Pancreas (tissue), 10 donors: ENCODE results near the gene OR9A2. TPM values are rescaled to one million over a fixed set of nuclear protein-coding genes. Genes with fewer than 3 reads are reported as not detected.

Source experiments
- ATAC-seq, 4 donors: fragments of 200-7000 bp; cut with Tn5 transposase; one replicate each; pipeline versions ENCODE4 v1.8.0 to v1.9.1; 2020; ENCODE audit warnings: mild to moderate bottlenecking in 4 of 4, moderate library complexity in 4 of 4
- DNase-seq, 6 donors: peaks; one replicate each; pipeline ENCODE4 v3.0.0-alpha.2; 2020
- FAIRE-seq: peaks from 2 replicates; lab custom pipeline; 2012; peaks lifted over from hg19 to GRCh38; lab: Jason Lieb, UNC
- H3K27ac ChIP-seq, 4 donors: fragments of 200-600 bp; sonication (generic); 1 replicate in 3 of 4; 2 replicates in 1 of 4; pipeline versions ENCODE4 v1.5.0 to v1.8.0; 2020
- H3K27me3 ChIP-seq, 4 donors: fragments of 200-600 bp; one replicate each; pipeline ENCODE4 v1.8.0; 2021
- H3K36me3 ChIP-seq, 3 donors: fragments of 200-600 bp; sonication (generic) in 1 of 3; one replicate each; pipeline versions ENCODE4 v1.5.0 to v1.8.0; 2020 to 2021
- H3K4me1 ChIP-seq, 3 donors: fragments of 200-600 bp; one replicate each; pipeline ENCODE4 v1.8.0; 2021
- H3K4me3 ChIP-seq, 4 donors: fragments of 200-600 bp; sonication (generic) in 2 of 4; one replicate each; pipeline versions ENCODE4 v1.5.0 to v1.8.0; 2020 to 2021
- H3K9me3 ChIP-seq, 4 donors: fragments of 200-600 bp; one replicate each; pipeline ENCODE4 v1.8.0; 2021
- WGBS, 2 donors: extraction: QIAGEN DNeasy Blood & Tissue Kit; methylation state at CpG; one replicate each; pipeline ENCODE4 v1.1.7; 2013; 5-methylcytosine and 5-hydroxymethylcytosine counted together
- intact Hi-C, 3 donors: fragments of 100-400 bp; cut with DNase I; formaldehyde crosslinking; loops; one replicate each; pipeline versions ENCODE4 v1.11.1 to v1.14.2; 2022
- polyA plus RNA-seq, 2 donors: library from polyadenylated mRNA; stranded (reverse); fragments of 200-250 nt; gene quantifications; one replicate each; pipeline ENCODE4 v1.2.3, GENCODE V29; 2013
- total RNA-seq, 6 donors: library from RNA; stranded (reverse); fragmentation: NEBNext Ultra II Directional in 4 of 6; extraction: Animal tissue kit (Norgen Biotek cat#: 25700) in 4 of 6; gene quantifications; one replicate each; pipeline versions ENCODE4 v1.2.1 to v1.2.4, GENCODE V29; 2021 to 2023
- TF ChIP-seq, protein P1 (sequence below), 4 donors: fragments of 200-600 bp; sonication (generic) in 3 of 4; IDR thresholded peaks; one replicate each; pipeline versions ENCODE4 v1.5.0 to v1.8.0; 2021; ENCODE audit warnings: antibody characterized with exemption in 4 of 4
- donor health status: healthy with polysubstance abuse.
- donor health status: DM: no; HTN: no; CAD: no; lungs with moderate emphysema.
- donor health status: DM: no; HTN: no; CAD: no.
- donor health status: control.
- donor health status: control.
- donor health status: Bipolar disorder and iron deficiency.
- donor health status: DM: yes; HTN: yes; CAD: no.
- donor health status: DM: no; HTN: no; CAD: no.
- donor health status: DM: no; HTN: no; CAD: no.
- donor health status: DM: yes; HTN: yes; CAD: no.

The OR9A2 gene
- total and polyA plus RNA-seq, 8 donors = not detected

GRCh38 chr7:143012001-143012400, 14.9 kb downstream of the OR9A2 start:
- no peaks in the 10 kb centered on the region for H3K36me3 ChIP-seq
- no peak overlapping the region for H3K27ac ChIP-seq
- H3K27me3 ChIP-seq = no peaks in the 10 kb centered on the region
- ATAC-seq (no peak), DNase-seq (no peak), FAIRE-seq (no peak)
- H3K4me1 ChIP-seq = no peaks in the 10 kb centered on the region
- TF ChIP-seq, protein P1, sequence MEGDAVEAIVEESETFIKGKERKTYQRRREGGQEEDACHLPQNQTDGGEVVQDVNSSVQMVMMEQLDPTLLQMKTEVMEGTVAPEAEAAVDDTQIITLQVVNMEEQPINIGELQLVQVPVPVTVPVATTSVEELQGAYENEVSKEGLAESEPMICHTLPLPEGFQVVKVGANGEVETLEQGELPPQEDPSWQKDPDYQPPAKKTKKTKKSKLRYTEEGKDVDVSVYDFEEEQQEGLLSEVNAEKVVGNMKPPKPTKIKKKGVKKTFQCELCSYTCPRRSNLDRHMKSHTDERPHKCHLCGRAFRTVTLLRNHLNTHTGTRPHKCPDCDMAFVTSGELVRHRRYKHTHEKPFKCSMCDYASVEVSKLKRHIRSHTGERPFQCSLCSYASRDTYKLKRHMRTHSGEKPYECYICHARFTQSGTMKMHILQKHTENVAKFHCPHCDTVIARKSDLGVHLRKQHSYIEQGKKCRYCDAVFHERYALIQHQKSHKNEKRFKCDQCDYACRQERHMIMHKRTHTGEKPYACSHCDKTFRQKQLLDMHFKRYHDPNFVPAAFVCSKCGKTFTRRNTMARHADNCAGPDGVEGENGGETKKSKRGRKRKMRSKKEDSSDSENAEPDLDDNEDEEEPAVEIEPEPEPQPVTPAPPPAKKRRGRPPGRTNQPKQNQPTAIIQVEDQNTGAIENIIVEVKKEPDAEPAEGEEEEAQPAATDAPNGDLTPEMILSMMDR (IDR thresholded peaks at IDR 0.05) = no peak
- intact Hi-C loops = loop anchor here in 2 of 3 donors (5.0 to 10.0 kb wide), 2 partner anchors 200 to 203 kb away; no protein-coding TSS in a partner anchor
- no peak overlapping the region for H3K4me3 ChIP-seq
- WGBS, 2 donors = 80 to 82% methylated on average over 7 of the region's 7 CpGs
- no peaks in the 10 kb centered on the region for H3K9me3 ChIP-seq

DNA sequence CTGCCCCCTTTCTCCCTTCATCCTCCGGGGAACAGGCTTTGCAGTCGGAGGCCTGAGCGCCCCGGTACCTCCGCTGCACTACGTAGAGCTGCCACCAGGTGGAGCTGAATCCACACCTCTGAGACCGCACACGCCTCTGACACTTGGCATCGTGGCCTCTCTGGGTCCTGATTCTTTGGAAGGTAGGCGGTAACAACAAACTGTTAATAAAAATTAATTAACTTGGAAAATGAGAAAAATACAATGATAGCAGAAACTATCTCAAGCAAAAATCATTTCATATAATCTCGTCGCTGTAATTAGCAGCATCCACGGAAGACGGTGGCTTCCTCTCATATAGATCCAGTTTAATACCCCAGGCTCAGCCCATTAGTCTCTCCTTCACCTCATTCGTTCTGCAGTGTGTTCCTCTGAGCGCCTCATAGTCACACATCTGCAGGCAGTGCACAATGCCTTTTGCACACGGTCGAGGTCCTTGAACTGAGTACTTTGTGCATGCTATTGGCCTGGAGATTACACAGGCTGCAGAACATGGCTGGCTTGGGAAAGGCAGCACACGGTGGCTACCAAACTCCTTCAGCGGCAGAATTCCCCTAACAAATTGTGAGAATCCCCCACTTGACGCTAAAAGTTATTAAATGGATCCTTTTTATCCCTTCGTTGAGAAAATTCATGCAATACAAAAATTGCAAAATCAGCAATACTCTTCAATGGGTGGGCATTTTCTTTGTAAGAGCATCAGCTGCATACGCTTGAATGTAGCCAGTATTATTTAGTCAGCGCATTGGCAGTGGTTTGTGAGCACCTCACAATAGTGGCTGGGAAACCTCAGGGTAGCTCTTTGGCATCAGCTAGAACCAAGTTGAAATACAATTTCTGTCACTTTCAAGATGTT, 18.7 kb downstream of the OR9A2 start:
- H3K36me3 ChIP-seq = no peaks in the 10 kb centered on the region
- H3K27me3 ChIP-seq = no peaks in the 10 kb centered on the region
- TF ChIP-seq, protein P1 (IDR thresholded peaks at IDR 0.05) = peak; percentile 87 to 95 (median 94)
- H3K9me3 ChIP-seq = no peaks in the 10 kb centered on the region
- H3K4me3 ChIP-seq = no peak overlapping the region
- no peak overlapping the region for H3K27ac ChIP-seq
- peak; percentile 59 to 94 (median 85) for DNase-seq
- no peaks in the 10 kb centered on the region for H3K4me1 ChIP-seq
- intact Hi-C loops = loop anchor here in 1 of 3 donors (10.0 kb wide), 1 partner anchor 133 kb away; no protein-coding TSS in a partner anchor
- peak; percentile 39 for FAIRE-seq
- peak; percentile 85 to 97 (median 96) for ATAC-seq
- WGBS, 2 donors = 32 to 34% methylated on average over 24 of the region's 24 CpGs

GRCh38 chr7:143005632-143006260, 21.2 kb downstream of the OR9A2 start:
- H3K27ac ChIP-seq = no peak overlapping the region
- intact Hi-C loops = loop anchor here in 2 of 3 donors (2.0 to 10.0 kb wide), 2 partner anchors 131 to 213 kb away; no protein-coding TSS in a partner anchor
- no peaks in the 10 kb centered on the region for H3K9me3 ChIP-seq
- no peaks in the 10 kb centered on the region for H3K27me3 ChIP-seq
- no peak overlapping the region for H3K4me3 ChIP-seq
- 51 to 57% methylated on average over 6 of the region's 6 CpGs for WGBS, 2 donors
- FAIRE-seq (no peak), ATAC-seq (no peak), DNase-seq (no peak)
- H3K36me3 ChIP-seq = no peaks in the 10 kb centered on the region
- TF ChIP-seq, protein P1 (IDR thresholded peaks at IDR 0.05) = no peak
- no peaks in the 10 kb centered on the region for H3K4me1 ChIP-seq

DNA sequence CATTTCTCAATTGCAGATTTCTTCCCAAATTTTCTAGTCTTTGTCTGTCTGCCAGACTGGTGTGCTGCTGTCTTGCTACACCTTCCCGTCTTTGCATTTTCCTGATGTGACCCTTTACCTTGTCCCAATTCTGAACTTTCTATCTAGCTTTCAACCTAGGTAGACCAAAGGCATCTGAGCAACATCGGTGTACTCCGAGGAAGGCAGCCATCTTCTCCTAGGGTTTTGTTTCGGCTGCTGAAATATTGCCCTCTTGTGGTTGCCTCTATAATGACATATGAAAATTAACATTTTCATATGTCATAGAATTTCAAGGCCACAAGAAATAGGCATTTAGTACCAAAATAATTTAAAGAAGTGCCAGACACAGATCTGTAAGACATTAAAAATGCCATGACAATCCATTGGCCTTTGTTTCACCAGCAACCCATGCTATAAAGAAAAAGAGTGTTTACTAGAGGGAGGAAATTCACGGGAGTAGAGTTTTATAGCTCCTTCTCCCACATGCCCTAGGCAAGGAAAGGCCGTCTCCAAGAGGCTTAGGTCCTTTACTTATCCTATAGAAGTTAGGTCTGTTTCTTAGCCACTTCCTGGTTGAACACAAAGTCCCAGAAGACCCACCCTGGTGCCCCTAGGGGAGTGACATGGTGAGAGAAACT, 23.4 kb downstream of the OR9A2 start:
- Histone ChIP-seq H3K27me3 (no peaks in the 10 kb centered on the region), H3K4me1 (no peaks in the 10 kb centered on the region), H3K36me3 (no peaks in the 10 kb centered on the region), H3K9me3 (no peaks in the 10 kb centered on the region), H3K27ac (no peak overlapping the region), H3K4me3 (peak overlapping the region in 2 of 4 donors; percentile 19 to 31)
- intact Hi-C loops = loop anchor here in 2 of 3 donors (5.0 to 10.0 kb wide), 2 partner anchors 126 to 129 kb away; no protein-coding TSS in a partner anchor
- TF ChIP-seq, protein P1 (IDR thresholded peaks at IDR 0.05) = peak; percentile 49 to 68 (median 59)
- peak in 1 of 6 donors; percentile 24 for DNase-seq
- peak; percentile 69 to 87 (median 82) for ATAC-seq
- 20 to 26% methylated on average over 6 of the region's 6 CpGs for WGBS, 2 donors
- peak; percentile 54 for FAIRE-seq
